ENCODE data around the gene U2SURP. TPM values are rescaled to one million over a fixed set of nuclear protein-coding genes. Genes with fewer than 3 reads are reported as not detected.

U2SURP gene
- total and polyA plus RNA-seq, 2 donors (not counting 3 experiments of a cell fraction or from before 2014, with no cell fraction given) = 12.6 to 92.4 TPM

- Histone ChIP-seq H3K4me2 (ENCODE audit: insufficient read depth, low read length) (no peak overlapping the region), H3K36me3 (ENCODE audit: control insufficient read depth in 2 of 2, extremely low read depth in 1 of 2, insufficient read depth in 2 of 2, low read length in 2 of 2) (no peaks in the 10 kb centered on the region), H3K4me1 (ENCODE audit: control insufficient read depth, extremely low read depth, insufficient read depth, low read length) (peaks cover 1% of the 10 kb centered on the region), H3K4me3 (replicated peaks in 1 of 3; ENCODE audit: insufficient read depth in 1 of 3, low read depth in 1 of 3, low read length in 3 of 3) (no peak overlapping the region), H3K9me3 (replicated peaks; ENCODE audit: control insufficient read depth, insufficient read depth, low read length) (no peaks in the 10 kb centered on the region), H3K9me1 (replicated peaks; ENCODE audit: control insufficient read depth, extremely low read depth, insufficient read depth, low read length) (no peaks in the 10 kb centered on the region), H3K27me3 (ENCODE audit: control insufficient read depth in 2 of 2, insufficient read depth in 2 of 2, low read length in 2 of 2) (no peaks in the 10 kb centered on the region), H2AFZ (ENCODE audit: low read depth, low read length) (no peak overlapping the region), H3K27ac (ENCODE audit: insufficient read depth, low read depth, low read length) (no peak overlapping the region), H3K9ac (replicated peaks; ENCODE audit: extremely low read depth, insufficient read depth, low read length) (no peak overlapping the region), H3K79me2 (ENCODE audit: control insufficient read depth, insufficient read depth, low read length) (no peaks in the 10 kb centered on the region), H4K20me1 (replicated peaks; ENCODE audit: control insufficient read depth, extremely low read depth, insufficient read depth, low read length) (no peaks in the 10 kb centered on the region)
- ChIA-PET CTCF (no interaction called here), POLR2A (no interaction called here)
- dilution Hi-C loops (cut with MboI; ENCODE audit: extremely low pct_ligation_motif_present, low sequenced_read_pairs) (no loop called here), intact Hi-C loops (cut with micrococcal nuclease) (no loop called here)
- FAIRE-seq (no peak), DNase-seq (ENCODE audit: low read depth, low spot score) (no peak)
- no peak for TF ChIP-seq POLR2A (IDR thresholded peaks at IDR 0.05; ENCODE audit: low read depth, low read length)
- TF ChIP-seq MYC (IDR thresholded peaks at IDR 0.05; ENCODE audit: low read depth, low read length) = no peak
- no peak for TF ChIP-seq FOS (IDR thresholded peaks at IDR 0.05; ENCODE audit: borderline replicate concordance, insufficient read depth, low read length)
- no peak for TF ChIP-seq MAX (IDR thresholded peaks at IDR 0.05; ENCODE audit: insufficient read depth, insufficient read length)
- no peak for TF ChIP-seq EZH2 (IDR thresholded peaks at IDR 0.05; ENCODE audit: borderline replicate concordance, low read depth, low read length, severe bottlenecking)
- no peak for TF ChIP-seq GATA2 (IDR thresholded peaks at IDR 0.05; ENCODE audit: insufficient read depth, insufficient read length, low read depth, low read length)
- no peak for TF ChIP-seq POLR2AphosphoS5 (IDR thresholded peaks at IDR 0.05; ENCODE audit: insufficient read depth, low read depth, low read length)
- no peak for TF ChIP-seq JUN (IDR thresholded peaks at IDR 0.05; ENCODE audit: borderline replicate concordance, insufficient read depth, insufficient read length, low read depth)
- no peak for TF ChIP-seq CTCF (IDR thresholded peaks at IDR 0.05; ENCODE audit: extremely low read depth in 1 of 2, insufficient read depth in 1 of 2, low read depth in 1 of 2, low read length in 2 of 2)
- BruUV-seq (replicated peaks) = no TSS peak
These were observed 78.8 kb downstream of the U2SURP start for GRCh38 chr3:143080196-143080595.
